Measurements from ENCODE around the gene RNF144A.

DNA sequence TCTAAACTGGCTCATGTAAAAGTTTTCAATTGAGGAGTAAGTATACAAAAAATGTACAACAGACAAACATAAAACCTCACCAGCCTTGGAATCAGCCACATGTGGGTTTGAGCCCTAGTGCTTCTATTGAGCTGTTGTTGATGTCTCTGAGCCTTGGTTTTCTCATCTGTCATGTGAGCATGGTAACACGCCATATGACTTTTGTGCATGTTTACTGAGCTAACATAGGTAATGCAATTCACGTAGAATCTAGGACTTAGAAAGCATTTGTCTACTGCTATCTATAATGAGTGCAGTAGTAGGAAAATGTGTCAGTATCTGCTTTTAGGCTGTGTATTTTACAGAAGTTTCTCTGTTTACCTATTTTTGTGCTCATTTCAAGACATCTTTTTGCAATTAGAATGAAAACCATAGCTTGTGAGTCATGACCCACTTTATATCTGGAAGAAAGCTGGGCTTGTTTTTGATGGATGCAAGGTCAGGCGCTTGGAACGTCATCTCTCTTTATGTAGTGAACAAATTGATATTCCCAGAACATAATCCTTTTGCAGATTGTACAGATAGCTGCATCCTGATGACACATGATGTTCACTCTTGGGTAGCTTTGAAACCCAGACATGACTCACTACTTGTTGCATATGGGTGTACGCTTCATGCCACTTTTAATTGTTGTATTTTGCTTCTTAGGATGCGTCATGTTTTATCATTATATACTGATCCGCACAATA, 94.3 kb downstream of the RNF144A start:
- TF ChIP-seq EZH2phosphoT487 (IDR thresholded peaks at IDR 0.05; ENCODE audit: low read depth, severe bottlenecking, unreplicated experiment), result no peak
- no peak for TF ChIP-seq EZH2 (IDR thresholded peaks at IDR 0.05; ENCODE audit: borderline replicate concordance)
